ENCODE measurements around the gene TUBGCP6.
"Not testable (repeated sequence)": the region's sequence is repeated elsewhere in the genome, so short reads cannot be mapped to it uniquely, and the experiment has no call there.

TUBGCP6 gene

DNA sequence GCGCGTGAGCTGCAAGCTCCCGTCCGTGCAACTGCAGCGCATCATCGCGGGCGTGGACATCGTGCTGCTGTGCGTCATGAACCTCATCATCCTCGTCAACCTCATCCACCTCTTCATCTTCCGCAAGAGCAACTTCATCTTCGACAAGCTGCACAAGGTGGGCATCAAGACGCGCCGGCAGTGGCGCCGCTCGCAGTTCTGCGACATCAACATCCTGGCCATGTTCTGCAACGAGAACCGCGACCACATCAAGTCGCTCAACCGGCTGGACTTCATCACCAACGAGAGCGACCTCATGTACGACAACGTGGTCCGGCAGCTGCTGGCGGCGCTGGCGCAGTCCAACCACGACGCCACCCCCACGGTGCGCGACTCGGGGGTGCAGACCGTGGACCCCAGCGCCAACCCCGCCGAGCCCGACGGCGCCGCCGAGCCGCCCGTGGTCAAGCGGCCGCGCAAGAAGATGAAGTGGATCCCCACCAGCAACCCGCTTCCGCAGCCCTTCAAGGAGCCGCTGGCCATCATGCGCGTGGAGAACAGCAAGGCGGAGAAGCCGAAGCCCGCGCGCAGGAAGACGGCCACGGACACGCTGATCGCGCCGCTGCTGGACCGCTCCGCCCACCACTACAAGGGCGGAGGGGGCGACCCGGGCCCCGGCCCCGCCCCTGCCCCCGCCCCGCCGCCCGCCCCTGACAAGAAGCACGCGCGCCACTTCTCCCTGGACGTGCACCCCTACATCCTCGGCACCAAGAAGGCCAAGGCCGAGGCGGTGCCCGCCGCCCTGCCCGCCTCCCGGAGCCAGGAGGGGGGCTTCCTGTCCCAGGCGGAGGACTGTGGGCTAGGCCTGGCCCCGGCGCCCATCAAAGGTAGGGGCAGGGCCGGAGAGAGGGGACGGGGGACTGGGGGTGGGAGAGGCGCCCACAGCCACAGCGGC lies 67.0 kb downstream of the TUBGCP6 start:
- DNase-seq = no peak

- DNase-seq = no peak
These were observed 67.8 kb downstream of the TUBGCP6 start for GRCh38 chr22:50176850-50177536.

GRCh38 chr22:50175921-50176849 lies 68.6 kb downstream of the TUBGCP6 start:
- no peak for DNase-seq

DNA sequence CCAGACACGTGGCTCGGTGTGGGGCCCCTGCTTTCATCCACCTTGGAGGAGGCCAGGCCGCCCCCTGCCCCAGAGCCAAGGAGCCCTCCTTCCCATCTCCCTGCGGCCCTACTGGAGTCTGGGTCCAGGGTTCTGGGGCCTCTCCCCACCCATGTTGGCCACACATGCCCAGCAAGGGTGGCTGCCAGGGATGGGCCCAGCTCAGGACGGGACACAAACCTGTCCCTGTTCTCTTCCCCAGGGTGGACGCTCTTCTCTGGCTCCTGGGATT lies 69.7 kb downstream of the TUBGCP6 start:
- DNase-seq = no peak

- no peak for DNase-seq
These were observed 70.2 kb downstream of the TUBGCP6 start for GRCh38 chr22:50174382-50175190.

GRCh38 chr22:50173983-50174355 lies 70.9 kb downstream of the TUBGCP6 start:
- DNase-seq = no peak

GRCh38 chr22:50173311-50173982 lies 71.4 kb downstream of the TUBGCP6 start:
- no peak for DNase-seq

DNA sequence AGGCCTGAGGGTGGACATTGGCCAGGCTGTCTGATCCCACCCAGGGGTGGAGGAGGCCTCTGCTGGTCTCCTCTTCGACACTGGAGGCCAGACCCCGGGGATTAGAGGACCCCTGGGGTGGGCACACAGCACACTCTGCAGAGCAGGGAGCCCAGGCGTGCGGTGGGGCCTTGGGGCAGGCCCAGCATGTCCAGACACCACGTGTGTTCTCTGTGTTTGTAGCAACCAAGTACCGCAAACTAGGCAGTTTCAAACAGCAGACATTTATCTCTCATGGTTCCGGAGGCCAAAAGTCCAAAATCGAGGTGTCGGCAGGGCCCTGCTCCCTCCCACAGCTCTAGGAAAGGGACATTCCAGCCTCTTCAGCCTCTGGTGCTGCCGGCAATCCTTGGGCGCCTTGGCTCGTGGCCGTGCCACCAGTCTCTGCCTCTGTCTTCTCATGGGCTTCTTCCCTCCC lies 72.8 kb downstream of the TUBGCP6 start:
- DNase-seq = peak; percentile 57

- no peak for DNase-seq
These were observed 73.4 kb downstream of the TUBGCP6 start for GRCh38 chr22:50171319-50171964.

GRCh38 chr22:50170453-50171318 lies 74.1 kb downstream of the TUBGCP6 start, which contains the start of gene PANX2:
Gene PANX2, plus strand, starts transcription at chr22:50170731. Its CDS starts 0 bp downstream, at chr22:50170731.
- peak; percentile 62 for DNase-seq

- peak; percentile 86 for DNase-seq
These were observed 75.0 kb downstream of the TUBGCP6 start for GRCh38 chr22:50169774-50170341.

- DNase-seq = peak; percentile 57
These were observed 75.6 kb downstream of the TUBGCP6 start for GRCh38 chr22:50169181-50169759.

DNA sequence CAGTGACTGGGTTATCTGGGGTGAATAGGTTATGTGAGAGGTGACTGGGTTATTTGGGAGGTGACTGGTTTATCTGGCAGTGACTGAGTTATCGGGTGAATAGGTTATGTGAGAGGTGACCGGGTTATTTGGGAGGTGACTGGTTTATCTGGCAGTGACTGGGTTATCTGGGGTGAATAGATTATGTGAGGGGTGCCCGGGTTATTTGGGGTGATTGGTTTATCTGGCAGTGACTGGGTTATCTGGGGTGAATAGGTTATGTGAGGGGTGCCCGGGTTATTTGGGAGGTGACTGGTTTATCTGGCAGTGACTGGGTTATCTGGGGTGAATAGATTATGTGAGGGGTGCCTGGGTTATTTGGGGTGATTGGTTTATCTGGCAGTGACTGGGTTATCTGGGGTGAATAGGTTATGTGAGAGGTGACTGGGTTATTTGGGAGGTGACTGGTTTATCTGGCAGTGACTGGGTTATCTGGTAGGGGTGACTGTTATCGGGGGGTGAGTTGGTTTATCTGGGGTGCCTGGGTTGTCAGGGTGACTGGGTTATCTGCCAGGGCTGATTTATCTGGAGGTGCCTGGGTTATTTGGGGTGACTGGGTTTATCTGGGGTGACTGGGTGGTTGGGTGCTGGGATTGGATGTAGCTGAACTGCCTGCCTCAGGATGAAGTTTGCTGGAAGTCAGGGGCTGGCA lies 76.2 kb downstream of the TUBGCP6 start:
- DNase-seq = not testable (repeated sequence)

- no peak for DNase-seq
These were observed 76.9 kb downstream of the TUBGCP6 start for GRCh38 chr22:50167689-50168489.

All from activated effector memory CD4-positive, alpha-beta T cell treated with anti-CD3 and anti-CD28 coated beads, Interleukin-2, amount 50 U/mL, for 16 hours (primary cell).